HepG2 (cell line): ENCODE measurements around the gene FSD1. TPM values are rescaled to one million over a fixed set of nuclear protein-coding genes. Genes with fewer than 3 reads are reported as not detected.

Experiments used
- GZF1 ChIP-seq: sonication (generic); formaldehyde crosslinking; IDR thresholded peaks from 2 replicates; pipeline ENCODE4 v1.5.1; 2020; ENCODE audit warnings: mild to moderate bottlenecking, missing genetic modification reagents
- HNRNPLL ChIP-seq: fragments of 200-400 bp; formaldehyde crosslinking; IDR thresholded peaks from 2 replicates; pipeline ENCODE4 v1.6.1; 2017; ENCODE audit warnings: mild to moderate bottlenecking, low read depth, low read length; ENCODE audit not compliant: poor library complexity, severe bottlenecking
- ISX ChIP-seq: sonication (generic); formaldehyde crosslinking; conservative IDR thresholded peaks from 2 replicates; pipeline ENCODE4 v1.5.0; 2020; ENCODE audit warnings: missing genetic modification reagents
- KDM1A ChIP-seq: IDR thresholded peaks from 2 replicates; pipeline ENCODE4 v1.6.1; 2016; ENCODE audit warnings: missing compliant biosample characterization
- NR1H2 ChIP-seq: sonication (generic); formaldehyde crosslinking; IDR thresholded peaks from 2 replicates; pipeline ENCODE4 v1.8.1; 2022; ENCODE audit warnings: low read depth, missing genetic modification reagents, borderline replicate concordance
- NR2F6 ChIP-seq, 2 experiments: IDR thresholded peaks; 2 replicates each; pipeline ENCODE4 v1.6.1; 2016; ENCODE audit warnings: antibody characterized with exemption in 1 of 2, mild to moderate bottlenecking in 1 of 2
- SP2 ChIP-seq: sonication (generic); formaldehyde crosslinking; IDR thresholded peaks from 2 replicates; pipeline ENCODE4 v1.5.1; 2020; ENCODE audit warnings: mild to moderate bottlenecking, missing genetic modification reagents
- TCF12 ChIP-seq, 2 experiments: fragments of 450-650 bp in 1 of 2; sonication (generic) in 1 of 2; formaldehyde crosslinking in 1 of 2; IDR thresholded peaks; 2 replicates each; pipeline versions ENCODE4 v1.6.1 to v1.8.0; 2017 to 2022; ENCODE audit warnings: antibody characterized with exemption in 1 of 2, mild to moderate bottlenecking in 1 of 2, missing genetic modification reagents in 1 of 2, moderate library complexity in 1 of 2
- ZC3H4 ChIP-seq: sonication (generic); formaldehyde crosslinking; IDR thresholded peaks from 2 replicates; pipeline ENCODE4 v1.4.0; 2020; ENCODE audit warnings: missing genetic modification reagents, borderline replicate concordance
- ZNF235 ChIP-seq: sonication (generic); formaldehyde crosslinking; IDR thresholded peaks from 2 replicates; pipeline ENCODE4 v1.8.1; 2023; ENCODE audit warnings: mild to moderate bottlenecking, missing genetic modification reagents, borderline replicate concordance
- ZNF253 ChIP-seq: sonication (generic); formaldehyde crosslinking; IDR thresholded peaks from 2 replicates; pipeline ENCODE4 v1.8.0; 2022; ENCODE audit warnings: mild to moderate bottlenecking, missing genetic modification reagents, borderline replicate concordance
- ZNF446 ChIP-seq: sonication (generic); formaldehyde crosslinking; IDR thresholded peaks from 2 replicates; pipeline ENCODE4 v1.5.0; 2020; ENCODE audit warnings: mild to moderate bottlenecking, missing genetic modification reagents
- ZNF501 ChIP-seq: sonication (generic); formaldehyde crosslinking; IDR thresholded peaks from 2 replicates; pipeline ENCODE4 v1.5.1; 2020; ENCODE audit warnings: mild to moderate bottlenecking, moderate library complexity, missing genetic modification reagents
- ZNF510 ChIP-seq: sonication (generic); formaldehyde crosslinking; IDR thresholded peaks from 2 replicates; pipeline ENCODE4 v1.4.0; 2020; ENCODE audit warnings: low read depth, mild to moderate bottlenecking, missing genetic modification reagents
- polyA plus RNA-seq, 8 experiments: library from polyadenylated mRNA; depleted of rRNA in 3 of 8; stranded (reverse) in 7 of 8; unstranded in 1 of 8; fragments of >200 nt; fragmentation: Illumina TruSeq in 4 of 8; extraction: Trizol in 4 of 8; gene quantifications; 2 replicates each; pipeline versions ENCODE4 v1.2.1 to v1.2.3, GENCODE V29; 2011 to 2016; ENCODE audit warnings: low read depth in 4 of 8, missing spikeins in 1 of 8, mixed read lengths in 1 of 8; ENCODE audit not compliant: insufficient read depth in 1 of 8
- total RNA-seq, 5 experiments: library from RNA; depleted of rRNA; stranded (reverse); fragments of >200 nt; fragmentation: Illumina TruSeq; extraction: Trizol; gene quantifications; 2 replicates each; pipeline ENCODE4 v1.2.3, GENCODE V29; 2016; ENCODE audit warnings: low read depth in 1 of 5
- TF ChIP-seq, protein P1 (sequence below), 2 experiments: fragments of 450-650 bp in 1 of 2; sonication (generic) in 1 of 2; formaldehyde crosslinking; IDR thresholded peaks; 2 replicates each; pipeline versions ENCODE4 v1.5.0 to v1.8.0; 2020 to 2022; ENCODE audit warnings: mild to moderate bottlenecking in 1 of 2, missing genetic modification reagents in 1 of 2
- TF ChIP-seq, protein P2 (sequence below), 2 experiments: sonication (generic) in 1 of 2; formaldehyde crosslinking in 1 of 2; IDR thresholded peaks; 2 replicates each; pipeline versions ENCODE4 v1.4.0 to v1.6.1; 2018 to 2020; ENCODE audit warnings: missing genetic modification reagents in 2 of 2, borderline replicate concordance in 1 of 2, low read depth in 1 of 2, mild to moderate bottlenecking in 1 of 2, missing biosample characterization in 1 of 2
- TF ChIP-seq, protein P3 (sequence below): sonication (generic); formaldehyde crosslinking; IDR thresholded peaks from 2 replicates; pipeline ENCODE4 v1.4.0; 2020; ENCODE audit warnings: low read depth, missing genetic modification reagents

The FSD1 gene
- total and polyA plus RNA-seq, 2 of the 13 experiments (the other 11 are each of a cell fraction or from before 2014, with no cell fraction given), result 0.29 to 0.66 TPM

DNA sequence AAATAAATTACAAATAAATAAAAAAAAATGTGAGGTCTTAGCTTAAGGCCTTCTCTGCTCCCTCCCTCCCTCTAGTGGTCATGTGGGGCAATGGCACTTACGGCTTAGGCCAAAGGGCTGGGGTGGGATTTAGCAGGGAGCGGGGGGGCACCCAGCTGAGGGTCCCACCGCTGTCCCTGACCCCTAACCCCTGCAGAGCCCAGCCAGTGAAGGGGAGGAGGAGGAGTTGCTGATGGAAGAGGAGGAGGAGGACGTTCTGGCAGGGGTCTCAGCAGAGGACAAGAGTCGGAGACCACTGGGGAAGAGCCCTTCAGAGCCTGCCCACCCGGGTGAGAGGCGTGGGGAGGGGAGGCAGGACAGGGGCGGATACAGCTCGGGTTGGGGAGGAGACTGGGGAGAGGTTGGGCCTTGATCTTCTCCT is 48.3 kb downstream of the FSD1 start (continued):
- no peak for TF ChIP-seq ZNF510 (CRISPR knock-in tag)
- TF ChIP-seq TCF12 (IDR thresholded peaks at IDR 0.05), result no peak
- TF ChIP-seq TCF12 (CRISPR knock-in tag; IDR thresholded peaks at IDR 0.05), result no peak
- no peak for TF ChIP-seq ZC3H4 (CRISPR knock-in tag)
- no peak for TF ChIP-seq ZNF253 (CRISPR knock-in tag)
- TF ChIP-seq, protein P1, sequence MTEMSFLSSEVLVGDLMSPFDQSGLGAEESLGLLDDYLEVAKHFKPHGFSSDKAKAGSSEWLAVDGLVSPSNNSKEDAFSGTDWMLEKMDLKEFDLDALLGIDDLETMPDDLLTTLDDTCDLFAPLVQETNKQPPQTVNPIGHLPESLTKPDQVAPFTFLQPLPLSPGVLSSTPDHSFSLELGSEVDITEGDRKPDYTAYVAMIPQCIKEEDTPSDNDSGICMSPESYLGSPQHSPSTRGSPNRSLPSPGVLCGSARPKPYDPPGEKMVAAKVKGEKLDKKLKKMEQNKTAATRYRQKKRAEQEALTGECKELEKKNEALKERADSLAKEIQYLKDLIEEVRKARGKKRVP (CRISPR knock-in tag; IDR thresholded peaks at IDR 0.05), result no peak
- TF ChIP-seq ZNF446 (CRISPR knock-in tag), result no peak
- TF ChIP-seq, protein P2, sequence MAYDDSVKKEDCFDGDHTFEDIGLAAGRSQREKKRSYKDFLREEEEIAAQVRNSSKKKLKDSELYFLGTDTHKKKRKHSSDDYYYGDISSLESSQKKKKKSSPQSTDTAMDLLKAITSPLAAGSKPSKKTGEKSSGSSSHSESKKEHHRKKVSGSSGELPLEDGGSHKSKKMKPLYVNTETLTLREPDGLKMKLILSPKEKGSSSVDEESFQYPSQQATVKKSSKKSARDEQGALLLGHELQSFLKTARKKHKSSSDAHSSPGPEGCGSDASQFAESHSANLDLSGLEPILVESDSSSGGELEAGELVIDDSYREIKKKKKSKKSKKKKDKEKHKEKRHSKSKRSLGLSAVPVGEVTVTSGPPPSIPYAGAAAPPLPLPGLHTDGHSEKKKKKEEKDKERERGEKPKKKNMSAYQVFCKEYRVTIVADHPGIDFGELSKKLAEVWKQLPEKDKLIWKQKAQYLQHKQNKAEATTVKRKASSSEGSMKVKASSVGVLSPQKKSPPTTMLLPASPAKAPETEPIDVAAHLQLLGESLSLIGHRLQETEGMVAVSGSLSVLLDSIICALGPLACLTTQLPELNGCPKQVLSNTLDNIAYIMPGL (CRISPR knock-in tag; IDR thresholded peaks at IDR 0.05; ENCODE audit: borderline replicate concordance in 1 of 2, low read depth in 1 of 2), result no peak
- TF ChIP-seq HNRNPLL, result no peak
- TF ChIP-seq SP2 (CRISPR knock-in tag), result no peak
- TF ChIP-seq GZF1 (CRISPR knock-in tag), result no peak
- no peak for TF ChIP-seq ZNF501 (CRISPR knock-in tag)
- no peak for TF ChIP-seq KDM1A
- TF ChIP-seq ZNF235, result no peak
- TF ChIP-seq, protein P3, sequence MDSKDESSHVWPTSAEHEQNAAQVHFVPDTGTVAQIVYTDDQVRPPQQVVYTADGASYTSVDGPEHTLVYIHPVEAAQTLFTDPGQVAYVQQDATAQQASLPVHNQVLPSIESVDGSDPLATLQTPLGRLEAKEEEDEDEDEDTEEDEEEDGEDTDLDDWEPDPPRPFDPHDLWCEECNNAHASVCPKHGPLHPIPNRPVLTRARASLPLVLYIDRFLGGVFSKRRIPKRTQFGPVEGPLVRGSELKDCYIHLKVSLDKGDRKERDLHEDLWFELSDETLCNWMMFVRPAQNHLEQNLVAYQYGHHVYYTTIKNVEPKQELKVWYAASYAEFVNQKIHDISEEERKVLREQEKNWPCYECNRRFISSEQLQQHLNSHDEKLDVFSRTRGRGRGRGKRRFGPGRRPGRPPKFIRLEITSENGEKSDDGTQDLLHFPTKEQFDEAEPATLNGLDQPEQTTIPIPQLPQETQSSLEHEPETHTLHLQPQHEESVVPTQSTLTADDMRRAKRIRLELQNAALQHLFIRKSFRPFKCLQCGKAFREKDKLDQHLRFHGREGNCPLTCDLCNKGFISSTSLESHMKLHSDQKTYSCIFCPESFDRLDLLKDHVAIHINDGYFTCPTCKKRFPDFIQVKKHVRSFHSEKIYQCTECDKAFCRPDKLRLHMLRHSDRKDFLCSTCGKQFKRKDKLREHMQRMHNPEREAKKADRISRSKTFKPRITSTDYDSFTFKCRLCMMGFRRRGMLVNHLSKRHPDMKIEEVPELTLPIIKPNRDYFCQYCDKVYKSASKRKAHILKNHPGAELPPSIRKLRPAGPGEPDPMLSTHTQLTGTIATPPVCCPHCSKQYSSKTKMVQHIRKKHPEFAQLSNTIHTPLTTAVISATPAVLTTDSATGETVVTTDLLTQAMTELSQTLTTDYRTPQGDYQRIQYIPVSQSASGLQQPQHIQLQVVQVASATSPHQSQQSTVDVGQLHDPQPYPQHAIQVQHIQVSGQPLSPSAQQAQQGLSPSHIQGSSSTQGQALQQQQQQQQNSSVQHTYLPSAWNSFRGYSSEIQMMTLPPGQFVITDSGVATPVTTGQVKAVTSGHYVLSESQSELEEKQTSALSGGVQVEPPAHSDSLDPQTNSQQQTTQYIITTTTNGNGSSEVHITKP (CRISPR knock-in tag), result no peak
- no peak for TF ChIP-seq NR1H2 (CRISPR knock-in tag)
- no peak for TF ChIP-seq ISX (CRISPR knock-in tag)
- TF ChIP-seq NR2F6 (IDR thresholded peaks at IDR 0.05), result 0 out of 2 replicates have a peak, but pooled peaks have one; percentile 24
- no peak for TF ChIP-seq NR2F6 (CRISPR knock-in tag; IDR thresholded peaks at IDR 0.05)
